NB4 (cell line): Measurements from ENCODE around the gene AIRE.
A peak's percentile ranks its signal among the peaks of the same experiment; 100 is the strongest.

Experiments used
- DNase-seq: peaks from one replicate; pipeline ENCODE4 v3.0.0; 2010; ENCODE audit warnings: low read depth
- H3K4me3 ChIP-seq: one replicate; pipeline ENCODE4 v1.5.1; 2011; ENCODE audit warnings: mild to moderate bottlenecking, low read depth, low read length, moderate library complexity
- CTCF ChIP-seq: IDR thresholded peaks from one replicate; pipeline ENCODE4 v1.5.1; 2012; ENCODE audit warnings: low read depth, low read length
- MYC ChIP-seq: IDR thresholded peaks from 2 replicates; pipeline ENCODE4 v1.6.1; 2011; ENCODE audit warnings: low read depth, low read length
- POLR2A ChIP-seq: IDR thresholded peaks from 2 replicates; pipeline ENCODE4 v1.6.1; 2011; ENCODE audit warnings: mild to moderate bottlenecking; ENCODE audit not compliant: insufficient read length; ENCODE audit errors: extremely low read depth
- TF ChIP-seq, protein P1 (sequence below): IDR thresholded peaks from 2 replicates; pipeline ENCODE4 v1.6.1; 2011; ENCODE audit warnings: low read depth, low read length

Gene AIRE

GRCh38 chr21:44330698-44331097 lies 45.0 kb downstream of the AIRE start:
- no peak for TF ChIP-seq MYC
- TF ChIP-seq, protein P1, sequence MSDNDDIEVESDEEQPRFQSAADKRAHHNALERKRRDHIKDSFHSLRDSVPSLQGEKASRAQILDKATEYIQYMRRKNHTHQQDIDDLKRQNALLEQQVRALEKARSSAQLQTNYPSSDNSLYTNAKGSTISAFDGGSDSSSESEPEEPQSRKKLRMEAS = no peak
- TF ChIP-seq CTCF = no peak
- no peak for TF ChIP-seq POLR2A
- no peak overlapping the region for H3K4me3 ChIP-seq
- DNase-seq = no peak

DNA sequence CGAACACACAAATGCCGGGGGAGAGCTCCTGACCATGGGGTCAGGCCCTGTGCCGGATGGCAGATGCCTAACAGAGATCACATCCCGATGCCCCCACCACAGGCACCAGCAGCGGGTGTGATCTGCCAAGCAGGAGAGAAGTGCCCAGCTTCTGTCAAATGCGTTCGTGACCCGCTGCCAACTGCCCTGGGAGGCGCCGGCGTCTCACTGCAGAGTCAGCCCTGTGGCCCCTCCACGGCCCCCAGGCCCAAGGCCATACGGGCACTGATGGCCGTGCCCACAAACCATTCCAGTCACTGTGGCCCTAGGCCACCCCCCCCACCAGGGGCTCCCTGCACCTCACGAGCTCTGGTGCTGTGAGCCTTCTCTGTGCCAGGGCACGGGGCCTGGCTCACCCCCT lies 45.5 kb downstream of the AIRE start:
- H3K4me3 ChIP-seq = no peak overlapping the region
- TF ChIP-seq MYC (no peak), CTCF (no peak), POLR2A (no peak)
- TF ChIP-seq, protein P1 = no peak
- no peak for DNase-seq

DNA sequence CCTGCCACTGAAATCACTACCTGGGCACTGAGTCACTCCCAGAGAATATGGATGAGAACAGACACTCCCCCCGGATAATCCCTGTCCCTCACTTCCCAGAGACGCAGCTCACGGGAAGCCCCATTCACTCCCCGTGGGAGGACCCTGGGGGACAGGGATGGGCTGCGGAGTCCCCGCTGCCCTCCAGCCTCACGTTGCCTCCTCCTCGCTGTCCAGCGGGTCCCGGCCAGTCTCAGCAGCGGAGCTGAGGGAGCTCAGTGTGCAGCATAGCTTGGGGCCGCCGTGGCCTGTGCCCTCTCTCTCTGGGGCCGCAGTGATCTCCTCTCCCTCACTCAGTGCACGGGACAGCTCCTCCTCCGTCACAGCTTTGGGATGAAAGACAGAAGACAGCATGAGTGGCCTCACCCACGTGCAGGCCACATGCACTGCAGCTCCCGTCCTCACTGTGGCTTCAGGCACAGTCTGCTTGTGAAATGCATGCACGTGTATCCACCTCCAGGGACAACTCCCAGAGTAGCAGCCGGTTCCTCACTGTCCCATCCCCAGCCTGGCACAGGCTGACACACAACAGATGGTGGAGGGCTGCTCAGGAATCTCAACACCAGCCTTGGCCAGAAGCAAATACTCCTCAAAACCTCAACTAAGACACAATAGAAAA lies 46.1 kb downstream of the AIRE start:
- TF ChIP-seq, protein P1 = peak; percentile 69
- no peak for TF ChIP-seq POLR2A
- no peak overlapping the region for H3K4me3 ChIP-seq
- peak; percentile 36 for DNase-seq

GRCh38 chr21:44332383-44332782 lies 46.7 kb downstream of the AIRE start:
- no peak overlapping the region for H3K4me3 ChIP-seq
- DNase-seq = no peak
- no peak for TF ChIP-seq CTCF
- TF ChIP-seq, protein P1 = no peak
- TF ChIP-seq MYC = no peak
- TF ChIP-seq POLR2A = no peak

- DNase-seq = no peak
- TF ChIP-seq POLR2A = no peak
- TF ChIP-seq, protein P1 = no peak
- TF ChIP-seq MYC = no peak
- no peak for TF ChIP-seq CTCF
- no peak overlapping the region for H3K4me3 ChIP-seq
These were observed 47.3 kb downstream of the AIRE start for GRCh38 chr21:44332965-44333364.

DNA sequence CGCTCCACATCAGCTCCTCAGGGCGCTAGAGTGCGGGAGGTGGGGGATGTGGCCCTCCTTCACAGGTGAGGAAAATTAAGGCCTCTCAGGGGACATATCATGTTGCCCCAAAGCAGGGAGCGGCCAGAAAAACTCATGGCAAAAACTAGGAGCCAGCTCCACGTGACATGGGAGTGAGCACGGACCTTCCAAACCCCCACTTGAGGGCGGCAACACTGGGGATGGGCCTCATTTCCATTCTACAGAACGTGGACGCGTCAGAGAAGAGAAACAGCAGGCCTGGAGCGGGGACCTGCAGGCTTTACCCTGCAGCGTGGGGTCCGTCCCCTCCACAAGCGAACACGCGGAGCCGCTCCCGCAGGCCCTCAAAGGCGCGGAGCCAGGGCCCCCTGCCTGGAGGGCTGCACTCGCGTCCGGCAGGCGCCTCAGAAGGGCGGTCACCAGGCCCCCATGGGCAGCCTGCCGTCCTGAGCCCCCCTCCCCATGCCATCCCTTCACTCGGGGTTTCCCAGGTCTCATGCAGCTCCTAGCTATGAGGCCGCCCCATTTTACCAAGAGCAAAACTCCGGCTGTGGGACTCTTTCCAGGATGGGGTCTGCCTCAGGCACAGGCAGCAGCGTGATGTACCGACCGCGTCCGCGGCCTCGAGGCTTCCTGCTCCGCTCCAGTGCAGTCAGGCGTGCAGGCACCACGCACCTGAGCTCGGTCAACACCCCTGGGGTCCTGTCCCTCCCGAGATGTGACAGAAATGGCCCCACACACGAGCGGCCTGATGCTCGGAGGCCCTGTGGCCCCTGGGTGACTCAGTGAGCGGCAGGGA lies 48.0 kb downstream of the AIRE start:
- H3K4me3 ChIP-seq = no peak overlapping the region
- no peak for TF ChIP-seq POLR2A
- TF ChIP-seq MYC = no peak
- TF ChIP-seq CTCF = no peak
- TF ChIP-seq, protein P1 = no peak
- no peak for DNase-seq
